Measurements from ENCODE around the gene ARPIN.
"Not testable (repeated sequence)": the region's sequence is repeated elsewhere in the genome, so short reads cannot be mapped to it uniquely, and the experiment has no call there.

ARPIN gene

GRCh38 chr15:89939910-89940309, 27.2 kb upstream of the ARPIN start:
- no peak overlapping the region for H3K27ac ChIP-seq
- TF ChIP-seq ZFX (IDR thresholded peaks at IDR 0.05; ENCODE audit: borderline replicate concordance) (no peak), CTCF (IDR thresholded peaks at IDR 0.05) (no peak)

GRCh38 chr15:89939377-89939776, 26.6 kb upstream of the ARPIN start:
- not testable (repeated sequence) for H3K27ac ChIP-seq

GRCh38 chr15:89937365-89938350, 24.9 kb upstream of the ARPIN start:
- no peak overlapping the region for H3K27ac ChIP-seq
- TF ChIP-seq CTCF (IDR thresholded peaks at IDR 0.05) (no peak), ZFX (IDR thresholded peaks at IDR 0.05; ENCODE audit: borderline replicate concordance) (no peak)

- TF ChIP-seq ZFX (IDR thresholded peaks at IDR 0.05; ENCODE audit: borderline replicate concordance) (no peak), CTCF (IDR thresholded peaks at IDR 0.05) (no peak)
- H3K27ac ChIP-seq = no peak overlapping the region
These were observed 24.1 kb upstream of the ARPIN start for GRCh38 chr15:89936786-89937265.

- TF ChIP-seq CTCF (IDR thresholded peaks at IDR 0.05) (no peak), ZFX (IDR thresholded peaks at IDR 0.05; ENCODE audit: borderline replicate concordance) (no peak)
- H3K27ac ChIP-seq = no peak overlapping the region
These were observed 23.5 kb upstream of the ARPIN start for GRCh38 chr15:89936051-89936785.

- H3K27ac ChIP-seq = no peak overlapping the region
- TF ChIP-seq CTCF (IDR thresholded peaks at IDR 0.05) = no peak
- no peak for TF ChIP-seq ZFX (IDR thresholded peaks at IDR 0.05; ENCODE audit: borderline replicate concordance)
These were observed 20.1 kb upstream of the ARPIN start for GRCh38 chr15:89932880-89933279.

- no peak overlapping the region for H3K27ac ChIP-seq
- TF ChIP-seq CTCF (IDR thresholded peaks at IDR 0.05) (no peak), ZFX (IDR thresholded peaks at IDR 0.05; ENCODE audit: borderline replicate concordance) (no peak)
These were observed 15.7 kb upstream of the ARPIN start for GRCh38 chr15:89928421-89928820.
